Suprapubic skin (tissue), 4 donors: Measurements from ENCODE around the gene NUDT13.

Experiments
- CTCF ChIP-seq, 2 donors: fragments of 200-600 bp in 1 of 2; fragments of 450-650 bp in 1 of 2; sonication (generic) in 1 of 2; IDR thresholded peaks; one replicate each; pipeline ENCODE4 v1.5.1; 2016 to 2019; ENCODE audit warnings: antibody characterized with exemption in 2 of 2, mild to moderate bottlenecking in 1 of 2, moderate library complexity in 1 of 2
- EP300 ChIP-seq: sonication (generic); formaldehyde crosslinking; IDR thresholded peaks from one replicate; pipeline ENCODE4 v1.6.1; 2017; ENCODE audit warnings: antibody characterized with exemption
- POLR2A ChIP-seq, 2 donors: fragments of 450-650 bp; IDR thresholded peaks; one replicate each; pipeline ENCODE4 v1.6.1; 2017; ENCODE audit warnings: antibody characterized with exemption in 2 of 2, mild to moderate bottlenecking in 2 of 2, moderate library complexity in 2 of 2
- POLR2AphosphoS5 ChIP-seq, 3 donors: sonication (generic); formaldehyde crosslinking; IDR thresholded peaks; one replicate each; pipeline ENCODE4 v1.6.1; 2017; ENCODE audit warnings: antibody characterized with exemption in 3 of 3

- no peak for TF ChIP-seq CTCF (IDR thresholded peaks at IDR 0.05)
- no peak for TF ChIP-seq EP300
- TF ChIP-seq POLR2A (IDR thresholded peaks at IDR 0.05) = no peak
- no peak for TF ChIP-seq POLR2AphosphoS5 (IDR thresholded peaks at IDR 0.05)
These were observed 44.8 kb upstream of the NUDT13 start for GRCh38 chr10:73065441-73065840.
